ENCODE measurements around the gene DMXL1.
"Not testable (repeated sequence)": the region's sequence is repeated elsewhere in the genome, so short reads cannot be mapped to it uniquely, and the experiment has no call there.

DMXL1 gene

GRCh38 chr5:119212676-119213075 is 141.8 kb downstream of the DMXL1 start:
- no peak for DNase-seq (ENCODE audit: low read depth)

DNA sequence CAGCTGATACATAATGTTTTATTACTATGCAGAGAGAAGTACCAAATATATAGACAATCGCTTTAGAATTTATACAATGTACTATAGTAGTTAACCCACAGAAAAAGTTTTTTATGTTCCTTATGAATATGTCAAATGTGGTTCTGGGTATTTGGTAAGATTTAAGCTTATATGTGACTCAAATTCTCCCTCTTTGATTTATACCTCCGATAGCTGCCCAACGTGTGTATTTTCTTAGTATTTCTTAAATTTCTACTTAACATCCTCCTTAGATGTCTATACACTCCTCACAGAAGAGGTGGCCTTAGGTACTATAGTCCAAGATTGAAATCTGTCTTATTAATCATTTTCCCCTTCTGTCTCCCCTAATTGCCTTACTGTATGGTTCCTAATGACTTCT is 146.3 kb downstream of the DMXL1 start:
- no peak for DNase-seq (ENCODE audit: low read depth)

DNA sequence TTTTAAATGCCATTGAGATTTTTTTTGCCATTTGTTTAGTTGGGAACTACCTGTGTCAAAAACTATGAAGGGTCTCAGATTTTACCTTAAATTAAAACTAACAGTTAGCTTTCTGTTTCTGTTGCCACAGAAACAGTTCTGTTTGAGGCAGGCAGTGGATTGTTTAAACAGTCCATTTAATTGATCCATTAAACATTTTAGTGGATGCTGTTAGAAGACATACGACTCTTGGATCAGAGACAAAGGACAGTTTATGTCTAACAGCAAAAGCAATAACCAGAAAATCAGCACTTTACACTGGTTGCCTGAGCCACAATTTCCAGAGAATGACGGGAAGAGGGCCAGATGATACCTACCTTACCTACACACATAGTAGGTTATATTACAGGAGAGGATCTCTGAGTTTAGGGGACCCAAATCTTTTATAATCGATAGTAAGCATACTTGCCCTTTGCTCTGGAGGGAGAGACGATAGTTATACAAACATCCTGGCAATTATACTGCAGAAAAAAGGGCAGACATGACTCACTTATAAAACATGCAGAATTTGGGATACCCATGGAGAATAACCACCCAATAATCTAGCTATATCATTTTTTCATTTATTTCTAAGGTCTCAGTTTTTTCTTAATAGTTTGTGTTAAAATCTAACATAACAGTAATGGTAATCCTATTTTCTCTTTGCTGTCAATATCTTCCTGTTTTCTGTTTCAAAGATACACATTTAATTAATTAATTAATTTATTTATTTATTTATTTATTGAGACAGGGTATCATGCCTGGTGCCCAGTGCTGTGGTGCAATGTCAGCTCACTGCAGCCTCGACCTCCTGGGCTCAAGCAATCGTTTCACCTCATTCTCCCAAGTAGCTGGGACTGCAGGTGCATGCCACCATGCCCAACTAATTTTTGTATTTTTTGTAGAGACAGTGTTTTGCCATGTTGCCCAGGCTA is 148.2 kb downstream of the DMXL1 start:
- DNase-seq (ENCODE audit: low read depth), result no peak

DNA sequence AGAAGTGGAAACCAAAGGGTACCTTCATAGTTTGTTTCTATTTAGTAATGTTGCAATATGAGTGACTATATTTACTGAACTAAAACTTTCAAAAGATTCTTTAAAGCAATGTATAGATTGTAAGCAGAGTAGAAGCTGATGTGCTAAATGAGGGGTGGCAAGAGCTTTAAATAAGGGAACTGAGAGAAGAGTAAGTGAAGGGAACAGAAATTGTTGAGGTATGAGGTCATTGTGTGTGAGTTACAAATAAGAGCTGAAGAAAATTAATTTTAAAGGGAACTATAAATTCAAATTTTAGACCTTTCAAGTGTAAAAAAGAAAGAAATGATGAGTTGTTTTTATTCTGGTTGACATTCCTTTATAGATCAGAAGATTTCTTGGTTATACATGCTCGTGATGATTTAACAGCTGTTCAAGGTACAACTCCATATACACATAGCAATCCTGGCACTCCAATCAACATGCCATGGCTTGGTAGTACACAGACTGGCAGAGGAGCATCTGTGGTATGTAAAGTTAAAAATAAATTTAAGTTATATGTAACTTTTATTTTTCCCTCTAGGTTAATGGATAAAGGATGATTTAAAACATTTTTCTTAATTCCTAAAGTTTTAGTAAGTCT is 149.8 kb downstream of the DMXL1 start:
- DNase-seq (ENCODE audit: low read depth), result no peak

DNA sequence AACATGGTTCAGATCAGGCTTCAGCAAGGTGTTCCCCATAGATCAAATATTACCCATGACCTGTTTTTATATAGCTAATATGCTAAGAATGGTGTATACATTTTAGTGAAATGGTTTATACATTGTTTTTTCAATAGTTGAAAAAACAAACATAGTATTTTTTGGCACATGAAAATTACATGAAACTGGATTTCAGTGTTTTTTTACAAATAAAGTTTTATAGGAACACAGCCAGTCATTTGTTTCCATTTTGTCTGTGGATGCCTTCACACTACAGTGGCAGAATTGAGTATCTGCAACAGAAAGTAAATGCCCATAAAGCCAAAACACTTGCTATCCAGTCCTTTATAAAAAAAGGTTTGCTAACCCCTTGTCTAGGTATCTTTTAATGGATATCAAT is 150.4 kb downstream of the DMXL1 start:
- DNase-seq (ENCODE audit: low read depth), result no peak

- no peak for DNase-seq (ENCODE audit: low read depth)
Observed at GRCh38 chr5:119229950-119230349, 159.1 kb downstream of the DMXL1 start.

DNA sequence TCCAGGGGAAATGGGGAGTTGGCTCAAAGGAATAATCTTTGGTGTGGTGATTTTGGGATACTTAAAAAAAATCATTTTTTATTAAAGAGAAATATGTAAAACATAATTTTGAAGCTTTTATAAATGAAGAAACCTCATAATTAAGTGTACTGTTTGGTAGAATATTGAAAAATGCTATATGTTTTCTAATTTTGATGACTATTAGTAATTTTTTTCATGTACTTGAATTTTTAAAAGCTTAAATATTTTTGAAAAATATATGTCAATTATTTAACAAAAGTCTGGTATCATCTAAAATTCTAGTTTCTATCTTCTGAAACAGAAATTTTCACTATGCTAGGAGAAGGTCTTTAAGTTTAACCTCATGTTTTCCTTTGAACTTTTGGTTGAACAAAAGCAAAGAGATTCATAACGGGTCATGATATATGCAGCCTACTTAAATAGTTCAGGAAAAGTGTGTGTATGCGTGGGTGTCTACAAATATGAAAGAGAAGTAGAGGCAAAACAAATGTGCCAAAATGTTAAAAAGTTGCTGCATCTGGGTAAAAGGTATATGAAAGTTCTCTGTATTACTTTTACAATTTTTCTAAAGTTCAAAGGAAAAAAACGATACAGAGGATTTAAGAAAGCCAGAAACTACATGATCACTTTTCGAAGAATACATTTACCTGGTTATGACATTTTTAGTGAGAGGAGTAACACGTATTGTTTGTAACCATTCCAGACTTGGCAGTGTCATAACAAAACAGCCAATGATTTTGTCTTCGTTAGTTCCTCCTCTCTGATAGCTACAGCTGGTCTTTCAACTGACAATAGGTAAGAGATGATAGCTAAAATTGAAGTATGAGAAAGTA is 167.6 kb downstream of the DMXL1 start:
- DNase-seq (ENCODE audit: low read depth), result no peak

DNA sequence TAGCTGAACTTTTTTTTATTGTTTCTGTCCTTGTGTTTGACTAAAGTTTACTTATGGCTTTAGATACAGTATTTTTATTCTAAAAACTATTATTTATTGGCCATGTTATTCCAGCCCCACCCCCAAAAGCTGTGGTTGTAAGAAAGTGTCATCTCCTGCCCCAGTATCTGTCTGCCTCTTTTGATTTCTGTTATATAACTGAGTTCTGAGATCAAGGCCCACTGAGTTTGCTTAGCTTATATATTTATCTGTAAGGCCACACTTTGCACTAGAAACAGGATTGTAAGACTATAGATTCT is 168.2 kb downstream of the DMXL1 start:
- DNase-seq (ENCODE audit: low read depth), result no peak

GRCh38 chr5:119239826-119240225 is 168.9 kb downstream of the DMXL1 start:
- DNase-seq (ENCODE audit: low read depth), result not testable (repeated sequence)

GRCh38 chr5:119243888-119244287 is 173.0 kb downstream of the DMXL1 start:
- no peak for DNase-seq (ENCODE audit: low read depth)

- no peak for DNase-seq (ENCODE audit: low read depth)
Observed at GRCh38 chr5:119250946-119251901, 180.3 kb downstream of the DMXL1 start.

DNA sequence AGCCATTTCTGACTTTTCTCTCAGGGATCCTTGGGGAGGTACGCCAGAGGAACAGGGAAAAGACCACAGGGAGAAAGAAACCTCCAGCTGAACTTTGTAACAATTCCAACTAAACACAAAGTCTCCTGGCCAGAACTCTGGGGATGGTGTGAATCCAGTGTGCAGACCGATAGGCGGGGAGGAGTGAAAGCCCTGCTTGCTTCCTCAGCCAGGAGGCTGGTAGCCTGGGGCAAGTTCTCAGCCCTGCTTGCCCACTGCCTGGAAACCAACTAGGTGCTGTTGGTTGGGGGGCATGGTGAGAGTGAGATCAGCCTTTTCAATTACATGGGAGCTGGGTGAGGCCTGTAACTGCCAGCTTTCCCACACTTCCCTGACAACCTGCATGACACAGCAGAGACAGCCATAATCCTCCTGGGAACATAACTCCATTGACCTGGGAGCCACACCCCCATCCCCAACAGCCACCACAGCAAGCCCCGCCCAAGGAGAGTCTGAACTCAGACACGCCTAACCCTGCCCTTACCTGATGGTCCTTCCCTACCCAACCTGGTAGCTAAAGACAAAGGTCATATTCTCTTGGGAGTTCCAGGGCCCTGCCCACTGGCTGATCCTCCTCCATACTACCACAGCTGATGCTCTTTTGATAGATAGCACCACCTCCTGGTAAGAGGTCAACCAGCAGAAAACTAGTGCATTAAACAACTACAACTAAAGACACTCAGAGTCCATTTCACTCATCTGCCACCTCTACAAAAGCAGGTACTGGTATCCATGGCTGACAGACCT is 184.9 kb downstream of the DMXL1 start:
- DNase-seq (ENCODE audit: low read depth), result no peak

- no peak for DNase-seq (ENCODE audit: low read depth)
Observed at GRCh38 chr5:119257613-119258012, 186.7 kb downstream of the DMXL1 start.

DNA sequence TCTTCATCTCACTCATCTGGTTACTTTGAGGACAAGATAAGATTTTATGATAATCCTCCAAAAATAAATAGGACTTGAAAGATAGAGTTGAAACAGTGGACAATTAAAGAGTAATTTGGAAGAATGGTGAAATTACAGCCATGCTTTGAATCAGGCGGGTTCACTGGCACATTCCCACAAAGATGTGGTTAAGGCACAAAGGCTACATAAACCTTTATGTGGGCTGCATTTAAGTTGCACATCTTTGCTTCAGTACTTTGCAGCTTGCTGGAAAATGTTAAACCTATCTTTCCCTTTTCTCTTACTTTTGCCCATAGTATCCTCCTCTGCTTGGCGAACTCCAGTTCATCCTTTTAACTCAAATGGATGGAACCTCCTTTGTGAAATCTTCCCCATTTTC is 192.8 kb downstream of the DMXL1 start:
- no peak for DNase-seq (ENCODE audit: low read depth)

DNA sequence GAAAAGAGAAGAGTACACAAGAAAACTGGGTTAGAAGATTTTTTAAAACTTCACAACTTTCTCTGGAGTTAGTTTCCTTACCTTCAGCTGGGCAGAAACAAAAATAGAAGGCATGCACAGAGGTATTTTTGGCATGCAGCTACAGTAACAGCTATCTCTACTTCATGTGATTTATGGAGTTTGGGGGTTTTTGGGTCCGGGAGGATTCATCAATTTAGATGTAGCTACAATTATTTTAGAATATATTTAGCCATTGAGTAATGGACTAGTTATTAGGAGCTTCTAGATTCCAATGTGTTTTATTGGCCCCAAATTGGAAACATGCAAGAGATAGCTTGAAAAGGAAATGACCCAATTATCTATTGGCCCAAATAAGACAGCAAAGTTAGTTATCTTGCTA is 193.3 kb downstream of the DMXL1 start:
- DNase-seq (ENCODE audit: low read depth), result no peak

DNA sequence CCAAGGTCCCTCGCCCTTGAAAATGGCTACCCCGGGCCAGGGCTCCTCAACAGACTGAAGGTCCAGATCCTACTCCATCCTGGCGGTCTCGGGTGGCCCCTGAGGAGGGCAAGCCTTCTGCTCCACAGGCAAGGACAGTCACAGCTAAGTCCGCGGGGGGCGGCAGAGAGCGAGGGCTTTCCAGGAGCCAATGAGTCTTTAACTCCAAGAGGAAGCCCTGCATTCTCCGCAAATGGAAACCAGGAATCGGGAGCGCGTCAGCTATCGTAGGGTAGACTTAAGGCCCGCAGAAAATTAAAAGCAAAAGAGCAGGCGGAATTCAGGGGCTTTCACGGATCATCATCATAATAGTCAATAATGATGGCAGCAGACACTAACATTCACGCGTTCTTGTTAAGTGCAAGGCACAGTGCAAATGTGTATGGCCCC is 197.1 kb downstream of the DMXL1 start:
- peak; percentile 48 for DNase-seq (ENCODE audit: low read depth)

- peak; percentile 90 for DNase-seq (ENCODE audit: low read depth)
Observed at GRCh38 chr5:119268387-119269060, 197.6 kb downstream of the DMXL1 start.

DNA sequence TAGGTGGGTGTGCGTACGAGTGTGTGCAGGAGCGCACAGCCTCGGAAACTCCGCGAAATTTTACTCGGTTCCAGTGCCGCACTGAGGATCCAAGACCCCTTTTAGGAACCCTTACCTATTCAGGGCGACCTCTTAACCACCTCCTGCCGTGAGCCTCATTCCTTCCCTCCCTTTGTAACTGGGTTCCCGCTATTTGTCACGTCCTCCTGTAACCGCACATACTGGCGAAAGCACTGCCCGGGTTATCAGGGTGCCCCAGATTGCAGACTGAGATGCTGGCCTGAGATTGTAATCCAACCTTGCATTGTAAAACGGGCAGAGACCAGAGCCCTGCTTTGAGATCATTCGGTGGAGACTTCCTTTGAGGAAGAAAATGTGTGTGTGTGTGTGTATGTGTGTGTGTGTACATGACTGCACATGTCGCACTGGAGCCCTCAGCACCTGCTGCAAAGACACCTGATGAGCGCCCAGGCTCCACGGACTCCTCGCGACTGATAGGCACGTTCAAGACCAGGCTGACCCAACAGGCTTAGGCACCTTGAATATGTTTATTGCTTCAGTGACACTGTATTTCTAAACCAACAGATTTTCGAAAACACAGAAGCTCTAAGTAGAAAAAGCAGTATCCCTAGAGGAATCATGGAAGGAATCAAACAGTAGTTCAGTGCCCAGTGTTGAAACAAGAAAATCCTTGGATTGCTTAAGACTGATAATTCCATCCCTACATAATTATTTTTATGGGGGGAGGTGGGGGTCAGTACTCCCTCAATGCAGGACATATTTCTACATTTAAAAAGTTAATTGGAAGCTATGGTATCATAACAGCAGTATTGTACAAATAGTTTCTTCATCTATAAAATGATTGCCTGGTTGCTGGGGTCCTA is 198.4 kb downstream of the DMXL1 start:
- no peak for DNase-seq (ENCODE audit: low read depth)

DNA sequence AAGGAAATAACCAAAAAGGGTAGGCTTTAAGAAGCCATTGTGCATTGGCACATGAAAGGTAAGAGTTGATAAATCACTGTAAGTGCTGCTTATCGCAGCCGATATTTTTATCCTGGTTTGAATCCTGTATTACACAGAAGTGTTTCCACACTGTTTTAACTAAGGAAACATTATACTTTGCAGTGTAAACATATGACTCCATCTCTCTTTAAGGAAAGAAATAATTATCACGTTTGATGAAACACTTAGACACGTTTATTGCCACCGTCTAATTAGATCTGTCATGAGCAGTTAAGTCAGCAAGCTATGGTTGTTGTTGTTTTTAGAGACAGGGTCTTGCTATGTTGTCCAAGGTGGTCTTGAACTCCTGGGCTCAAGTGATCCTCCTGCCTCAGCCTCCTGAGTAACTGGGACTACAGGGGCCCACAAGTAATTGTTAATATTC is 199.3 kb downstream of the DMXL1 start:
- DNase-seq (ENCODE audit: low read depth), result no peak

Data from activated T-cell treated with anti-CD3 and anti-CD28 coated beads for 1 hour (primary cell).